NOMO-1 treated with dmso at 0.1 percent for 144 hours (cell line): ENCODE results near the gene NTRK1.
A peak's percentile ranks its signal among the peaks of the same experiment; 100 is the strongest.

Experiments
- DNase-seq: peaks from one replicate; lab custom pipeline; 2025; ENCODE audit not compliant: unreplicated experiment; lab: John Stamatoyannopoulos, UW

NTRK1 gene

GRCh38 chr1:156879876-156880275 is 19.2 kb downstream of the NTRK1 start:
- no peak for DNase-seq

- no peak for DNase-seq
These were observed 19.8 kb downstream of the NTRK1 start for GRCh38 chr1:156880473-156880872.

GRCh38 chr1:156881101-156881500 is 20.4 kb downstream of the NTRK1 start:
- no peak for DNase-seq

GRCh38 chr1:156881663-156882062 is 21.0 kb downstream of the NTRK1 start:
- DNase-seq: no peak

GRCh38 chr1:156882543-156882942 is 21.9 kb downstream of the NTRK1 start:
- no peak for DNase-seq

GRCh38 chr1:156883919-156884318 is 23.3 kb downstream of the NTRK1 start:
- DNase-seq: no peak

GRCh38 chr1:156884560-156885184 is 24.0 kb downstream of the NTRK1 start:
- DNase-seq: no peak

GRCh38 chr1:156885314-156885713 is 24.6 kb downstream of the NTRK1 start:
- DNase-seq: no peak

GRCh38 chr1:156885880-156886355 is 25.3 kb downstream of the NTRK1 start:
- DNase-seq: no peak

GRCh38 chr1:156886583-156887281 is 26.1 kb downstream of the NTRK1 start:
- DNase-seq: no peak

GRCh38 chr1:156887317-156887716 is 26.7 kb downstream of the NTRK1 start:
- no peak for DNase-seq

GRCh38 chr1:156887734-156888133 is 27.1 kb downstream of the NTRK1 start:
- DNase-seq: no peak

- peak; percentile 38 for DNase-seq
These were observed 29.3 kb downstream of the NTRK1 start for GRCh38 chr1:156889802-156890580.

GRCh38 chr1:156892190-156893047 is 31.8 kb downstream of the NTRK1 start:
- DNase-seq: peak; percentile 77

GRCh38 chr1:156893048-156893953 is 32.6 kb downstream of the NTRK1 start, which contains the start of gene PEAR1:
PEAR1 (plus strand) TSS chr1:156893718; CDS start chr1:156903927, 10,209 bp downstream.
- DNase-seq: no peak

GRCh38 chr1:156894001-156894400 is 33.3 kb downstream of the NTRK1 start:
- no peak for DNase-seq

GRCh38 chr1:156894711-156895454 is 34.2 kb downstream of the NTRK1 start:
- no peak for DNase-seq

- DNase-seq: no peak
These were observed 34.8 kb downstream of the NTRK1 start for GRCh38 chr1:156895455-156895812.

GRCh38 chr1:156895927-156896326 is 35.3 kb downstream of the NTRK1 start:
- DNase-seq: no peak
